RWPE2 (cell line): ENCODE data around the gene SLC9A9.

Source experiments
- ATAC-seq: fragments of 200-7000 bp; cut with Tn5 transposase; 3 replicates; pipeline ENCODE4 v1.9.1; 2021; ENCODE audit warnings: low read depth
- DNase-seq: peaks from one replicate; pipeline ENCODE4 v3.0.0-alpha.2; 2020; ENCODE audit warnings: low spot score
- H3K27ac ChIP-seq: fragments of 450-650 bp; 2 replicates; pipeline ENCODE4 v1.5.1; 2017; ENCODE audit warnings: mild to moderate bottlenecking; ENCODE audit not compliant: poor library complexity, severe bottlenecking
- H3K27me3 ChIP-seq: fragments of 250-450 bp; sonication (Bioruptor Pico); 2 replicates; pipeline ENCODE4 v1.5.1; 2021; ENCODE audit warnings: mild to moderate bottlenecking, moderate library complexity; ENCODE audit not compliant: insufficient read depth, poor library complexity, severe bottlenecking
- H3K36me3 ChIP-seq: fragments of 250-450 bp; sonication (Bioruptor Pico); 2 replicates; pipeline ENCODE4 v1.5.1; 2020; ENCODE audit warnings: low read depth, mild to moderate bottlenecking, moderate library complexity
- H3K4me1 ChIP-seq: fragments of 250-450 bp; sonication (Bioruptor Pico); 2 replicates; pipeline ENCODE4 v1.5.1; 2021; ENCODE audit warnings: mild to moderate bottlenecking, moderate library complexity; ENCODE audit not compliant: insufficient read depth, poor library complexity, severe bottlenecking
- H3K4me3 ChIP-seq: fragments of 250-450 bp; sonication (Bioruptor Pico); 2 replicates; pipeline ENCODE4 v1.5.1; 2021; ENCODE audit warnings: mild to moderate bottlenecking, moderate library complexity; ENCODE audit not compliant: severe bottlenecking
- H3K9me3 ChIP-seq: fragments of 250-450 bp; sonication (Bioruptor Pico); 2 replicates; pipeline ENCODE4 v1.5.1; 2021; ENCODE audit warnings: mild to moderate bottlenecking, moderate library complexity; ENCODE audit not compliant: severe bottlenecking
- TF ChIP-seq, protein P1 (sequence below): fragments of 450-650 bp; IDR thresholded peaks from one replicate; pipeline ENCODE4 v1.5.1; 2017; ENCODE audit warnings: mild to moderate bottlenecking, moderate library complexity; ENCODE audit not compliant: poor library complexity, severe bottlenecking

The SLC9A9 gene

DNA sequence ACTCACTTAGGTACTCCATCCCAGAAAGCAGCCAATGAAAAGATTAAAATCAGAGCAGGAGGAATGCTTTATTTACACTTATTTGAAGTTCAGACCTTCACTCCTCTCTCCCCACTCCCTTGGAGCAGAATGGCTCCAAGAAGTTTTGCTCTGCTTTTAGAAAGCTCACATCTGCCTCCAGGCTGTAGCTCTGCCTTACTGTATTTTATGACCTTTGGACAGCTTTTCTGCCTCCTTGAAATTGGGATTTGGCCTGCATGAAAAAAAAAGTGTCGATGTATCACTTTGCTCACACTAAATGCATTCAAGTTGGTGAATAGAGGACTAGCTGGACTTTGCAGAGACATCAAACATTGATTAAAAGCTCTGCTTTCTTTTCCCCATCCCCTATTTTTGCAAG is 95.3 kb downstream of the SLC9A9 start:
- Histone ChIP-seq H3K27ac (no peak overlapping the region), H3K4me3 (no peak overlapping the region), H3K4me1 (no peaks in the 10 kb centered on the region), H3K36me3 (no peaks in the 10 kb centered on the region), H3K27me3 (no peaks in the 10 kb centered on the region), H3K9me3 (no peaks in the 10 kb centered on the region)
- DNase-seq (no peak), ATAC-seq (no peak)
- TF ChIP-seq, protein P1, sequence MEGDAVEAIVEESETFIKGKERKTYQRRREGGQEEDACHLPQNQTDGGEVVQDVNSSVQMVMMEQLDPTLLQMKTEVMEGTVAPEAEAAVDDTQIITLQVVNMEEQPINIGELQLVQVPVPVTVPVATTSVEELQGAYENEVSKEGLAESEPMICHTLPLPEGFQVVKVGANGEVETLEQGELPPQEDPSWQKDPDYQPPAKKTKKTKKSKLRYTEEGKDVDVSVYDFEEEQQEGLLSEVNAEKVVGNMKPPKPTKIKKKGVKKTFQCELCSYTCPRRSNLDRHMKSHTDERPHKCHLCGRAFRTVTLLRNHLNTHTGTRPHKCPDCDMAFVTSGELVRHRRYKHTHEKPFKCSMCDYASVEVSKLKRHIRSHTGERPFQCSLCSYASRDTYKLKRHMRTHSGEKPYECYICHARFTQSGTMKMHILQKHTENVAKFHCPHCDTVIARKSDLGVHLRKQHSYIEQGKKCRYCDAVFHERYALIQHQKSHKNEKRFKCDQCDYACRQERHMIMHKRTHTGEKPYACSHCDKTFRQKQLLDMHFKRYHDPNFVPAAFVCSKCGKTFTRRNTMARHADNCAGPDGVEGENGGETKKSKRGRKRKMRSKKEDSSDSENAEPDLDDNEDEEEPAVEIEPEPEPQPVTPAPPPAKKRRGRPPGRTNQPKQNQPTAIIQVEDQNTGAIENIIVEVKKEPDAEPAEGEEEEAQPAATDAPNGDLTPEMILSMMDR, result no peak

DNA sequence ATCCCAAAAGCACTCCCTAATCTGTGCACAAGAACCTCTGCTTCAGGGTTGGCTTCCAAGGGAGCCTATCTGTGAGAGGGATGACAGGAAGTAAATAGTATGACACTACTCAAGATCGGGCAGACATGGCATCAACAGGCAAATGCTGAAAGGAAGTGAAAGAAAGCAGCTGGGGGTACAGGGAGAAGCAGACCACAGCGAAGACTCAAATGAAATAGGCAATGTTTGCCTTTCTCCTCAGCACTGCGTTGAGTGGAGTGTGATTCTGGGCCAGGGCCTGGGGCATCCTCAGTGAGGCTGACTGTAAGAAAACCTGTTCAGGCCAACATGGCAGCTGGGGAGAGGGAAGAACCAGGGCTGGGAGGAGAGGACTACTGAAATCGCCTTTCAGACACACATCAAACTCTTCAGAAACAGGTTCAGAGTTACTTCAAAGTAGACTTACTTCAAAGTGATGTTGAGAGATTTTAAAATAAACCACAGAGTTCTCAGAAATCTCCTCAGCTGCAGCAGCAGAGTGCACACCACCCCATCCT is 96.6 kb downstream of the SLC9A9 start:
- ATAC-seq (no peak), DNase-seq (no peak)
- Histone ChIP-seq H3K9me3 (no peaks in the 10 kb centered on the region), H3K27ac (no peak overlapping the region), H3K4me1 (no peaks in the 10 kb centered on the region), H3K36me3 (no peaks in the 10 kb centered on the region), H3K4me3 (no peak overlapping the region), H3K27me3 (no peaks in the 10 kb centered on the region)
- TF ChIP-seq, protein P1, result no peak

DNA sequence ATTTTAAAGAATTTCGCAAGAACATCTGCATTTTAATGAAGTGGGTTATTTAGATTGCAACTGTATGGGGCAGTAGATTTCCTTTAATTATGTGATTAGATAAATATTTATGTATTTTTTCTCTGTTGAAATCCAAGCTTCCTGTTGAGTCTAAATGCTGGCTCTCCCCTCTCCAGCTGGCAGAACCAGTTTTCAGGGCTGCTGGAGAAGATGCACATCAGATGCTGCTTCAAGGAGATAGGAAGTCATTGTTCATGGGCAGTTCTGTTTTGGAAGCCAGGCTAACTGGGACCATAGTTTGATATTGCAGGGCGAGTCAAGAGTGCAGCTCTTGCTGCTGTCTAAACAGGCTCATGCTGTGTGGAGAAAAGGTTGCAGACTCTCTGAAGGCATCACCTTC is 97.4 kb downstream of the SLC9A9 start:
- Histone ChIP-seq H3K27me3 (no peaks in the 10 kb centered on the region), H3K9me3 (no peaks in the 10 kb centered on the region)

DNA sequence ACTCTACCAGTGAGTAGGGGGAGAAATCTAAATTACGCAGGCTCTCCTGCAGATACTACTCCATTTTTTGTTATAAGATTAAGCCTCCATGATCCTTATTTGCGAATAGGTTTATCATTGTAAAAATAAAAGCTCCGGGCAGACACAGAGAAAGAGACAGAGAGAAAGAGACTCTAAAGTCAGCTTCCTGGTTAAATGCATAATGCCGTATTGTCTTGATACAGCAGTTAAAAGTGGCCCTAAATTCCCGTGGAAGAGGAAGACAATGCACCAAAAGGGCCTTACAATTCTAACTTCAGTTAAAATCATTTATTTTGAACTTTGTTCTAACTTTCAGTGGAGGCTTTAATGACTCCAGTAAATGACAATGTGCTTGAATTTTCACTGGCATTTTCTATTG is 98.3 kb downstream of the SLC9A9 start:
- no peak overlapping the region for H3K4me3 ChIP-seq

More for the DNA sequence above, 97.4 kb downstream of the SLC9A9 start:
- H3K36me3 ChIP-seq, result no peaks in the 10 kb centered on the region
- DNase-seq (no peak), ATAC-seq (no peak)
- no peak overlapping the region for H3K27ac ChIP-seq
- H3K4me3 ChIP-seq, result no peak overlapping the region
- H3K4me1 ChIP-seq, result no peaks in the 10 kb centered on the region
- TF ChIP-seq, protein P1, result no peak

DNA sequence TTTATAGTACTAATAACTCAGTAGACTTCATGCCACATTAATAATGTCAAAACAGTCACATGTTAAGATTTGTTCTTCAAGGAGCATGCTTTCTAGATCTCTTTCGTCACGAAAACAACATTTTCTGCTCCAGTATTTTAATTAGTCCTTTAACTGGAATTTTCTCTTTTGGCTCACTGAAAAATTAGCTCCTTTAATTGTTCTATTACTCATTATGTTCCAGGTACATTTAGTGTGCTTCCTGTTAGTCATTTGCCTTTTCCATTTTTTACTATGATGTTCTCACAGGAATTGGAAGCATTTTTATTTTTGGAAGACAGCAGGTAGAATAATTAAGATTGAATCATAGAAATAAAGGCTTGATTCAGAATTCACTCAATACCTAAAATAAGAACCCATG is 111.2 kb downstream of the SLC9A9 start:
- Histone ChIP-seq H3K9me3 (no peaks in the 10 kb centered on the region), H3K4me1 (peaks cover 21% of the 10 kb centered on the region), H3K4me3 (no peak overlapping the region), H3K27me3 (no peaks in the 10 kb centered on the region), H3K36me3 (no peaks in the 10 kb centered on the region), H3K27ac (peak overlapping the region; percentile 90)
- TF ChIP-seq, protein P1, result no peak
- DNase-seq (no peak), ATAC-seq (peak; percentile 55)

More for the DNA sequence above, 98.3 kb downstream of the SLC9A9 start:
- Histone ChIP-seq H3K27ac (no peak overlapping the region), H3K27me3 (no peaks in the 10 kb centered on the region), H3K36me3 (no peaks in the 10 kb centered on the region), H3K4me1 (no peaks in the 10 kb centered on the region), H3K9me3 (no peaks in the 10 kb centered on the region)
- ATAC-seq (no peak), DNase-seq (no peak)
- TF ChIP-seq, protein P1, result no peak
